A673 (cell line): ENCODE data around the gene UMAD1. TPM values are rescaled to one million over a fixed set of nuclear protein-coding genes. Genes with fewer than 3 reads are reported as not detected.

Experiments used
- BruUV-seq: library from RNA; stranded (reverse); fragments of 400-500 nt; replicated peaks from 2 replicates; lab custom pipeline; 2021; lab: Mats Ljungman, UMichigan
- CTCF ChIA-PET: fragments of 300-600 bp; sonication (Branson Sonifier 250); formaldehyde crosslinking; loops from one replicate; lab custom pipeline; 2022; ENCODE audit warnings: antibody characterized with exemption; lab: Charles Lee
- POLR2A ChIA-PET: fragments of 300-600 bp; sonication (Branson Sonifier 250); formaldehyde crosslinking; loops from one replicate; lab custom pipeline; 2022; ENCODE audit warnings: antibody characterized with exemption; ENCODE audit not compliant: low non-redundant PET; lab: Charles Lee
- DNase-seq: peaks from one replicate; pipeline ENCODE4 v3.0.0-alpha.2; 2015; ENCODE audit warnings: low spot score
- H3K27ac ChIP-seq: fragments of 200-600 bp; sonication (generic); 2 replicates; pipeline ENCODE4 v1.5.1; 2016; ENCODE audit warnings: mixed run types, low read depth, mild to moderate bottlenecking, mixed read lengths, antibody characterized with exemption, low read length; ENCODE audit not compliant: poor library complexity, severe bottlenecking
- H3K27me3 ChIP-seq: fragments of 200-600 bp; sonication (generic); replicated peaks from 2 replicates; pipeline ENCODE4 v1.6.1; 2017; ENCODE audit warnings: mixed run types, low read depth, mild to moderate bottlenecking, mixed read lengths, antibody characterized with exemption, low read length; ENCODE audit not compliant: insufficient read depth, poor library complexity
- H3K36me3 ChIP-seq: fragments of 200-600 bp; sonication (generic); 2 replicates; pipeline ENCODE4 v1.6.1; 2016; ENCODE audit warnings: mixed run types, mild to moderate bottlenecking, mixed read lengths, antibody characterized with exemption, low read length; ENCODE audit not compliant: insufficient read depth, poor library complexity, severe bottlenecking
- H3K4me1 ChIP-seq: fragments of 200-600 bp; sonication (generic); 2 replicates; pipeline ENCODE4 v1.6.1; 2017; ENCODE audit warnings: mixed run types, mild to moderate bottlenecking, mixed read lengths, antibody characterized with exemption, low read length; ENCODE audit not compliant: insufficient read depth, poor library complexity, severe bottlenecking
- H3K4me3 ChIP-seq: fragments of 200-600 bp; sonication (generic); 2 replicates; pipeline ENCODE4 v1.5.1; 2016; ENCODE audit warnings: low read depth, mixed run types, mild to moderate bottlenecking, mixed read lengths, low read length; ENCODE audit not compliant: poor library complexity, severe bottlenecking
- H3K9me3 ChIP-seq: fragments of 200-600 bp; sonication (generic); 2 replicates; pipeline ENCODE4 v1.6.1; 2016; ENCODE audit warnings: mixed run types, low read depth, mild to moderate bottlenecking, mixed read lengths, antibody characterized with exemption, low read length; ENCODE audit not compliant: poor library complexity, severe bottlenecking
- CTCF ChIP-seq: fragments of 300-800, 200-600 bp; sonication (generic); conservative IDR thresholded peaks from 2 replicates; pipeline ENCODE4 v1.5.1; 2017; ENCODE audit warnings: low read depth, mild to moderate bottlenecking, antibody characterized with exemption, low read length, moderate library complexity, mixed read lengths
- EZH2 ChIP-seq: fragments of 200-600 bp; sonication (generic); IDR thresholded peaks from 2 replicates; pipeline ENCODE4 v1.6.1; 2017; ENCODE audit warnings: borderline replicate concordance, low read depth, mild to moderate bottlenecking, mixed read lengths, antibody characterized with exemption, low read length; ENCODE audit not compliant: poor library complexity, severe bottlenecking
- intact Hi-C: fragments of 100-400 bp; cut with micrococcal nuclease; formaldehyde crosslinking; loops from one replicate; pipeline ENCODE4 v1.10.0; 2022; ENCODE audit not compliant: unreplicated experiment
- total RNA-seq: library from RNA; stranded (reverse); gene quantifications from 2 replicates; pipeline ENCODE4 v1.2.3, GENCODE V29; 2021

Gene UMAD1
- total RNA-seq, 1 experiment from 2014 or later: 13.5 TPM

GRCh38 chr7:7702826-7703225 is 62.3 kb downstream of the UMAD1 start:
- Histone ChIP-seq H3K9me3 (no peaks in the 10 kb centered on the region), H3K36me3 (no peaks in the 10 kb centered on the region), H3K27me3 (no peaks in the 10 kb centered on the region), H3K4me1 (no peaks in the 10 kb centered on the region), H3K4me3 (no peak overlapping the region), H3K27ac (no peak overlapping the region)
- BruUV-seq: no TSS peak
- CTCF ChIA-PET: no interaction called here
- TF ChIP-seq EZH2 (no peak), CTCF (no peak)
- no peak for DNase-seq
- POLR2A ChIA-PET: no interaction called here
- intact Hi-C loops: no loop called here

- ChIA-PET POLR2A (no interaction called here), CTCF (no interaction called here)
- no peaks in the 10 kb centered on the region for H3K4me1 ChIP-seq
- no peaks in the 10 kb centered on the region for H3K27me3 ChIP-seq
- no peaks in the 10 kb centered on the region for H3K36me3 ChIP-seq
- intact Hi-C loops: no loop called here
- H3K4me3 ChIP-seq: no peak overlapping the region
- no peaks in the 10 kb centered on the region for H3K9me3 ChIP-seq
- no peak for TF ChIP-seq CTCF
- no peak for TF ChIP-seq EZH2
- BruUV-seq: no TSS peak
- DNase-seq: no peak
- H3K27ac ChIP-seq: no peak overlapping the region
Observed at GRCh38 chr7:7703427-7703826, 62.9 kb downstream of the UMAD1 start.

DNA sequence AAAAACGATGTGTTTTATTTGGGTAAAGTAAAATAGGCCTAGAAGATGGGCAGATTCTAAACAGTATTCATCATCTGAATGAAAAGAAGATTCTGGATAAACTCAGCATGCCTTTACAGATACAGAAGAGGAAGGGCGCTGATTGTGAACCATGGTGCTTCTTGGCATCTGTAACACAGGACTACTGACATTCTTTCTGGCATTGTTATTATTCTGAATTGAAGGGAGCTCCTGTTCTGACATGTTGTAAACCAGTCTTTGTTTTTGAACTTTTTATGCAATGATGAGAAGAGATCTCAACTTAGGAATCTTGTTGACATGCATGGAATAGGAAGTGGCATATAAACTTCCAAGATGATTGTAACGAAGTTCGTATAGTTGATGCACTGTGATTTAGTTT is 64.3 kb downstream of the UMAD1 start:
- no peak for DNase-seq
- Histone ChIP-seq H3K9me3 (no peaks in the 10 kb centered on the region), H3K27me3 (no peaks in the 10 kb centered on the region), H3K36me3 (no peaks in the 10 kb centered on the region), H3K4me3 (no peak overlapping the region), H3K4me1 (no peaks in the 10 kb centered on the region), H3K27ac (no peak overlapping the region)
- POLR2A ChIA-PET: no interaction called here
- intact Hi-C loops: no loop called here
- no peak for TF ChIP-seq CTCF
- no peak for TF ChIP-seq EZH2
- CTCF ChIA-PET: no interaction called here
- no TSS peak for BruUV-seq
